Muscle of arm (tissue), 12 donors: ENCODE data around the gene DYNC2LI1. TPM values are rescaled to one million over a fixed set of nuclear protein-coding genes. Genes with fewer than 3 reads are reported as not detected.

Experiments
- DNase-seq: peaks from one replicate; pipeline ENCODE4 v3.0.0-alpha.2; 2013
- polyA plus RNA-seq, 12 donors: library from polyadenylated mRNA; unstranded; fragments of 120-200 nt; gene quantifications; one replicate each; pipeline ENCODE4 v1.2.1, GENCODE V29; 2013; ENCODE audit not compliant: insufficient read length in 12 of 12

The DYNC2LI1 gene
- polyA plus RNA-seq, 12 donors, result 12.4 to 49.2 (median 22.3) TPM; not detected in 1

GRCh38 chr2:43812947-43813346, 39.1 kb downstream of the DYNC2LI1 start:
- no peak for DNase-seq

GRCh38 chr2:43814711-43815110, 40.9 kb downstream of the DYNC2LI1 start:
- DNase-seq, result no peak

GRCh38 chr2:43818761-43819160, 44.9 kb downstream of the DYNC2LI1 start:
- DNase-seq, result no peak

- no peak for DNase-seq
Observed at GRCh38 chr2:43819491-43820163, 45.8 kb downstream of the DYNC2LI1 start.

DNA sequence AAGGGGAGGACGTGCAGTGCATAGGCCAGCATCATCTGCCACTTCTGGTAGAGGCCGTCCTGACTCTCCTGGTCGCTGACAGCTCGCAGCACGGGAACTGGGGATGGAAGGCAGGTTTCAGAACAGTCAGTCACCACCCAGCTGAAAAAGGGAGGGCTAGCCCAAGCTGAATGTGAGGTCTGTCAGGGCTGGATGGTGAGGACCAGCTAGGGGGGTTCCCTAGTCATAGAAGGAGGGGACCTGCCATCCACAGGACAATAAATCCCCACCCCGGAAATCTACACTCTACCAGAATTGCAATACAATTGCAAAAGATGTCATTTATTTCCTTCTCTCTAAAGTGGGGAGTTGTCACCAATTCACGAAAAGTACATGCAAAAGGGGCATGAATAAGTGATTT, 49.0 kb downstream of the DYNC2LI1 start:
- DNase-seq, result no peak

DNA sequence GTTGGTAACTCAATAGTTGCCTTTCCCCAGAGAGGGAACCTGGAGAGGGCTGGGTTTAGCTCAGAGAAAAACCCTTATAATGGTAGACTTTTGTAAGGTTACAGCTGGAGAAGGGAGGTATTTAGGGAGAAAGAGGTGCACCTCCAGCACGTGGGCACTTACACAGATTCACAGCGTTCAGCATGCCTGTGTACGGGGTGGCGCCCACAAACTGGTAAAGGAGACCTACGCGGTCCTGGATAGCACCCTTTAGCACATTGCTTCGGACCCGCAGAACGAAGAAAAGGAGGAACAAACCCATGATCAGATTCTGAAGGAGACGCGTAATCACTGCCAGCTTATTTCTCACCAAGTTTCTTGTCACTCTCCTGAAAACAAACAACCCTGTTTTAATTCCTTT, 49.9 kb downstream of the DYNC2LI1 start:
- DNase-seq, result no peak

- DNase-seq, result no peak
Observed at GRCh38 chr2:43824512-43824911, 50.7 kb downstream of the DYNC2LI1 start.

DNA sequence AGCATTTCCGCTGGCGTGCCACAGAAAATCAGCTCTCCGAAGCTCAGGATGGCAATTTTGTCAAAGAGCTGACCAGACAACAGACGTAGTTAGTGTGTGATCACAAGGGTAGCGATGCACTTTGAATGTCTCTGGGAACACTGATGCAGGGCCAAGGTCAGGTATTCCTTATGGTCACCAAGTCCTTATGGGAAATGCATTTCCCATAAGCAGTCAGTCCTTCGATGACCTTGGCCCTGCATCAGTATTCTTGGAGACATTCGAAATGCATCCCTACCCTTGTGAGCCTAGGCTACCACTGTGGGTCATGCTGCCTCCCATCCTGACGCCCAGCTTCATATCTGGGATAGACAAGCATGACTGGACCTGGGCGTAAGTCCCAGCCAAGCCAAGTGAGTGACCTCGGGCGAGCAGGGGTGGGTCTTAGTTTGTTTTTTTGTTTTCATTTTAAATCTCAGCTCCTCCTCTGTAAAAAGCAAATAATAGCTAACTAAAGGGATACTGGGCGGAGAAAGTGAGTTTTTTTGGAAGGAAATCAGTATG, 51.2 kb downstream of the DYNC2LI1 start:
- no peak for DNase-seq

DNA sequence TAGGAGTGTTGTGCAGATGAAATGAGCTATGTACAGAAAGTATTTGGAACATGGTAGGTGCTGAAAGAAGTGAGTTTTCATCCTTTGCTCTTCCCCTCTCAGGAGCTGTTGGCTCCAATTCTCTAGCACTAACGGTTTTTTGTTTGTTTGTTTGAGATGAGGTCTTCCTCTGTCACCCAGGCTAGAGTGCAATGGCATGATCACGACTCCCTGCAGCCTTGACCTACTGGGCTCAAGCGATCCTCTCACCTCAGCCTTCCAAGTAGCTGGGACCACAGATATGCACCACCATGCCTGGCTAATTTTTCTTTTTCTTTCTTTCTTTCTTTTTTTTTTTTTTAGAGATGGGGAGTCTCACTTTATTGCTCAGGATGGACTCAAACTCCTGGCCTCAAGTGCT, 52.0 kb downstream of the DYNC2LI1 start:
- no peak for DNase-seq

- DNase-seq, result no peak
Observed at GRCh38 chr2:43826305-43827250, 52.7 kb downstream of the DYNC2LI1 start.

GRCh38 chr2:43831543-43832294, 57.9 kb downstream of the DYNC2LI1 start:
- DNase-seq, result no peak

- DNase-seq, result no peak
Observed at GRCh38 chr2:43832457-43832856, 58.6 kb downstream of the DYNC2LI1 start.

- DNase-seq, result no peak
Observed at GRCh38 chr2:43837033-43837432, 63.2 kb downstream of the DYNC2LI1 start.

DNA sequence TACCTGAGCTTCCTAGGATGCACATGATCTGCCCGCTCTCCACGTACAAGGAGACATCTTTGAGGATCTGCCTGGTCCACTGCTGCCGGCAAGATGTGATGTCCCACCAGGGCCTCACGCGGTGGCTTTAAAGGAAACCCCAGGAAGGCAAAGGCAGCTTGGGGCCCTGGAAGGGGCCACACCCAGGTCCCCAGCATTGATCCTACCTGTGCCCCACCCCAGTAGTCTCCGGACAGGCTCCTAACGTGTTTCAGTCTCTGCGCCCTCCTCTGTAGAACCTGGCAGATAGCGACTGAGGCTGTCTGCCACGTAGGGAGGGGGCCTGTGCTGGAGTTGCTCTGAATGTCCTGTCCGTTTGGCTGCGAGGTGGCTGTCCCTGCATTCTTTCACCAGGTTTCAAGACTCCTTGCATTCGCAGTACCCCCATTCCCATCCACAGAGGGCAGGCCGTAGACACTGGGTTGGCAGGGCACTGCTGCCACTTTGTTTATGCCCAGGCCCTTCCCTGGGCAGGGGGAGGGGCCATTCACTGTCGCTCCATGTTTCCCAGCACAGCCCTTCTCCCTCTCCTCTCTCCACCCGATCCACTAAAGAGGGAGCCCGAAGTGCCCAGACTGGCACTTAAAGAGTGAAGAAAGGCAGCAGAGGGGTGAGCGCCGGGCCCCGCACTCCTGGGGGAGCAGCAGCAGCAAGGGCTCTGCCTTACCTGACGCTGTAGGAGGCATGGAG, 64.2 kb downstream of the DYNC2LI1 start:
- no peak for DNase-seq

GRCh38 chr2:43838560-43839267, 64.9 kb downstream of the DYNC2LI1 start, which contains the start of the genes ABCG5 and ABCG8:
Gene ABCG5, minus strand, starts transcription at chr2:43838839. Its CDS starts 160 bp downstream, at chr2:43838679.
Gene ABCG8, plus strand, starts transcription at chr2:43838971. Its CDS starts 83 bp downstream, at chr2:43839054.
- no peak for DNase-seq

GRCh38 chr2:43839776-43840564, 66.1 kb downstream of the DYNC2LI1 start:
- no peak for DNase-seq

DNA sequence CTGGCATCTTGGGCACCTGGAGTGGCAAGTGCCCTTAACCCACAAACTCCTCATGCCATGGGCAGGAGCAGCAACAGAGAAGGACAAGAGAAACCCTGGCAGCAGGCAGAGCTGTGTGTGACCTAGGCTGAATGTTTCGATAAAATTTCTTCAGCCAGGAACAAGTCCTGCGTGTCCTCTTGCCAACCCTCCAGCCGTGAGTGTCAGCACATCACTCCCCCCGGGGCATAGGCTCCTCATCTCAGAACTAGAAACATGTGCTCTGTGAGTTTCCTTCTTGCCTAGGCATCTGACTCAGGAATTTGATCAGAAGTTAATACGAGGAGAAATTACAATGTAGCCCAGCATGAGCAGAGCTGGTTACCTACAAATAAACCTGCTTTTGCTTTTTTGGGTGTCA, 67.1 kb downstream of the DYNC2LI1 start:
- no peak for DNase-seq

DNA sequence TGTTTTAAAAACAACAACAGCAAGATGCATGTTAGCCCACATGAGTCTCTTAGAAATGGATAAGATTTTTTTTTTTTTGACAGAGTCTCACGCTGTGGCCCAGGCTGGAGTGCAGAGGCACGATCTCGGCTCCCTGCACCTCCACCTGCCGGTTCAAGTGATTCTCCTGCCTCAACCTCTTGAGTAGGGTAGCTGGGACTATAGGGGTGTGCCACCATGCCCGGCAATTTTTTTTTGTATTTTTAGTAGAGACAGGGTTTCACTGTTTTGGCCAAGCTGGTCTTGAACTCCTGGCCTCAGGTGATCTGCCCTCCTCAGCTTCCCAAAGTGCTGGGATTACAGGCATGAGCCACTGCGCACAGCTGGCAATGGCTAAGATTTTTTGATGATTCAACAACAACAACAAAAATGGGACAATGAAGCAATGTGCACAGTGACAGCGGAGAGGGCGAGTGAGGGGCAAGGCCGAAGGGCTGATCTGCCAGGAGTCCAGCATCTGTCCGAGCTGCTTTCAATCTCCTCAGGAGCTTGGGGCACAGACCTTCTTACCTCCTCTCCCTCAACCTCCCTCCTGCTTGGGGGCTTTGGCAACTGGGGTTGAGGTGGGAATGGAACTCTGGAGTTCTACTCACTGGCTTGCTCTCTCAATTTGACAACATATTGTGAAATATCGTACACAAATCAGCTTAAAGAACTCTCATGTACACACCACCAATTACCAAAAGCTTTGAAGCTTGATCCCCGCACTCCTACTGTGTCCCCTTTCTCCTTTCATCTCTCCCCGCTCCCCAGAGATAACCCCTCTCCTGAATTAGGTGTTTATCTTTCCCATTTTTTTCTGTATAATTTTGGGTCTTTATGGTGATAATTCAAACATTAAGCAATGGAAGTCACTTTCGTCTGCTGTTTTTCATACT, 68.4 kb downstream of the DYNC2LI1 start:
- no peak for DNase-seq

DNA sequence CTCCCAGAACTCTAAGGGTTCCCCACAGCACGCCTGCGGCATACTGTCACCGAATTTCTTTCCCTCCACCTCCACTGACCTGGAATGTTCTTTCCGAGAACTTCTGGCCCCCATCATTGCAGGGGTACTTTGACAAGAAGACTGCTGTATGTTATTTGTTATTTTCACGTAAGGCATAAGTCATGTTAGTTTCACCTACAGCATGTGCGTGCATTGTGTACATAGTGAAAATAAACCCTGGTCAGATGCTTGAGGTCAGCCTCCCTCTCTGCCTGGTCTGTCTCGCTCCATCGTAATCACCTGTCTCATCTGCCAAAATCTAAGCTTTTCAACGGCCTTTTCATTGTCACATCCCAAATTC, 69.0 kb downstream of the DYNC2LI1 start:
- DNase-seq, result no peak
